DOHH2 (cell line): ENCODE measurements around the gene BRINP3.

Experiments
- H3F3A ChIP-seq: fragments of 200-600 bp; sonication (generic), shearing (Covaris generic); 2 replicates; pipeline ENCODE4 v1.6.0; 2016; ENCODE audit warnings: antibody characterized with exemption, mild to moderate bottlenecking; ENCODE audit not compliant: control insufficient read depth, insufficient read depth
- H3K27ac ChIP-seq: fragments of 200-600 bp; sonication (generic); 2 replicates; pipeline ENCODE4 v1.5.1; 2014; ENCODE audit warnings: low read depth, mild to moderate bottlenecking, low read length, moderate library complexity
- H3K27me3 ChIP-seq: fragments of 200-600 bp; sonication (generic); 2 replicates; pipeline ENCODE4 v1.6.1; 2014; ENCODE audit warnings: mild to moderate bottlenecking, low read length, mixed read lengths; ENCODE audit not compliant: control insufficient read depth
- H3K36me3 ChIP-seq: fragments of 200-600 bp; sonication (generic); 2 replicates; pipeline ENCODE4 v1.6.1; 2014; ENCODE audit warnings: mild to moderate bottlenecking, low read length, moderate library complexity, mixed read lengths; ENCODE audit not compliant: control insufficient read depth
- H3K4me1 ChIP-seq: fragments of 200-600 bp; sonication (generic); 2 replicates; pipeline ENCODE4 v1.6.1; 2014; ENCODE audit warnings: mild to moderate bottlenecking, low read length, mixed read lengths; ENCODE audit not compliant: control insufficient read depth
- H3K4me2 ChIP-seq: fragments of 200-600 bp; sonication (generic); 2 replicates; pipeline ENCODE4 v1.6.0; 2014; ENCODE audit warnings: mild to moderate bottlenecking, low read length, moderate library complexity
- H3K4me3 ChIP-seq: fragments of 200-600 bp; sonication (generic); 2 replicates; pipeline ENCODE4 v1.5.1; 2014; ENCODE audit warnings: mild to moderate bottlenecking, low read length, mixed read lengths
- H3K79me2 ChIP-seq: fragments of 200-600 bp; sonication (generic); 2 replicates; pipeline ENCODE4 v1.6.1; 2014; ENCODE audit warnings: mild to moderate bottlenecking, low read length, mixed read lengths; ENCODE audit not compliant: control insufficient read depth
- H3K9me2 ChIP-seq: fragments of 200-600 bp; sonication (generic); replicated peaks from 2 replicates; pipeline ENCODE4 v1.6.1; 2014; ENCODE audit warnings: mild to moderate bottlenecking, low read length, mixed read lengths; ENCODE audit not compliant: control insufficient read depth
- H3K9me3 ChIP-seq: fragments of 200-600 bp; sonication (generic); 2 replicates; pipeline ENCODE4 v1.6.1; 2014; ENCODE audit warnings: antibody characterized with exemption, low read length, mixed read lengths; ENCODE audit not compliant: control insufficient read depth, insufficient read depth
- H4K20me1 ChIP-seq: fragments of 200-600 bp; sonication (generic); 2 replicates; pipeline ENCODE4 v1.6.0; 2014; ENCODE audit warnings: low read depth, mild to moderate bottlenecking, antibody characterized with exemption, low read length, moderate library complexity; ENCODE audit not compliant: control insufficient read depth, insufficient read depth
- EZH2phosphoT487 ChIP-seq: fragments of 200-600 bp; sonication (generic); IDR thresholded peaks from 2 replicates; pipeline ENCODE4 v1.6.1; 2017; ENCODE audit warnings: borderline replicate concordance, mild to moderate bottlenecking, antibody characterized with exemption, low read length, moderate library complexity, mixed read lengths
- TF ChIP-seq, protein P1 (sequence below): fragments of 200-600 bp; sonication (generic); IDR thresholded peaks from one replicate; pipeline ENCODE4 v1.5.1; 2014; ENCODE audit warnings: antibody characterized with exemption, mild to moderate bottlenecking, low read depth, low read length; ENCODE audit not compliant: poor library complexity, severe bottlenecking

The BRINP3 gene

DNA sequence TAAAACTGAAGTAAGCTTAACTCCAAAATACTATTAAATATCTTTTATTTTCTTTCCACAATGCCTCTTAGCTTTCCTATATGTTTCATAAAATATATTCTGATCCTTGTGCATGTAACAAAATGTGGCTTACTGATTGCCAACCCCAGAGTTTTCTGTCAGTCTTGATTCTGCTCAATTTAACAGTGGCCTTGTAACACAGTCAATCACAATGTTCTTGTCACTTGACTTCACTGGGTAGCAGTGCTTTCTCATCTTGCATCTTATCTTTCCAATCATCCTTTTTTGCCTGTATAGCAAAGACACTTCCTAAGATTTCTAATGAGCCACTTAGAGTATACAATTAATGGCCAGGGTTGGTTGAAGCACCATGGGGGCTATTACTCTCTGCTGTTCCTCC is 19.9 kb upstream of the BRINP3 start:
- Histone ChIP-seq H3K9me3 (no peaks in the 10 kb centered on the region), H3K27ac (no peak overlapping the region), H3K36me3 (no peaks in the 10 kb centered on the region), H3K27me3 (no peaks in the 10 kb centered on the region), H3K9me2 (no peaks in the 10 kb centered on the region), H3K4me1 (no peaks in the 10 kb centered on the region), H3F3A (no peaks in the 10 kb centered on the region), H4K20me1 (no peaks in the 10 kb centered on the region), H3K79me2 (no peaks in the 10 kb centered on the region), H3K4me2 (no peak overlapping the region), H3K4me3 (no peak overlapping the region)
- TF ChIP-seq, protein P1, sequence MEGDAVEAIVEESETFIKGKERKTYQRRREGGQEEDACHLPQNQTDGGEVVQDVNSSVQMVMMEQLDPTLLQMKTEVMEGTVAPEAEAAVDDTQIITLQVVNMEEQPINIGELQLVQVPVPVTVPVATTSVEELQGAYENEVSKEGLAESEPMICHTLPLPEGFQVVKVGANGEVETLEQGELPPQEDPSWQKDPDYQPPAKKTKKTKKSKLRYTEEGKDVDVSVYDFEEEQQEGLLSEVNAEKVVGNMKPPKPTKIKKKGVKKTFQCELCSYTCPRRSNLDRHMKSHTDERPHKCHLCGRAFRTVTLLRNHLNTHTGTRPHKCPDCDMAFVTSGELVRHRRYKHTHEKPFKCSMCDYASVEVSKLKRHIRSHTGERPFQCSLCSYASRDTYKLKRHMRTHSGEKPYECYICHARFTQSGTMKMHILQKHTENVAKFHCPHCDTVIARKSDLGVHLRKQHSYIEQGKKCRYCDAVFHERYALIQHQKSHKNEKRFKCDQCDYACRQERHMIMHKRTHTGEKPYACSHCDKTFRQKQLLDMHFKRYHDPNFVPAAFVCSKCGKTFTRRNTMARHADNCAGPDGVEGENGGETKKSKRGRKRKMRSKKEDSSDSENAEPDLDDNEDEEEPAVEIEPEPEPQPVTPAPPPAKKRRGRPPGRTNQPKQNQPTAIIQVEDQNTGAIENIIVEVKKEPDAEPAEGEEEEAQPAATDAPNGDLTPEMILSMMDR = no peak
- no peak for TF ChIP-seq EZH2phosphoT487

- H3K9me2 ChIP-seq = no peaks in the 10 kb centered on the region
- H3F3A ChIP-seq = no peaks in the 10 kb centered on the region
- no peak overlapping the region for H3K4me3 ChIP-seq
- no peaks in the 10 kb centered on the region for H3K9me3 ChIP-seq
- H3K4me2 ChIP-seq = no peak overlapping the region
- no peak overlapping the region for H3K27ac ChIP-seq
- no peaks in the 10 kb centered on the region for H3K36me3 ChIP-seq
- no peaks in the 10 kb centered on the region for H3K27me3 ChIP-seq
- H3K4me1 ChIP-seq = no peaks in the 10 kb centered on the region
- no peak for TF ChIP-seq EZH2phosphoT487
- H3K79me2 ChIP-seq = no peaks in the 10 kb centered on the region
- H4K20me1 ChIP-seq = no peaks in the 10 kb centered on the region
Observed at GRCh38 chr1:190494451-190494850, 16.8 kb upstream of the BRINP3 start.

DNA sequence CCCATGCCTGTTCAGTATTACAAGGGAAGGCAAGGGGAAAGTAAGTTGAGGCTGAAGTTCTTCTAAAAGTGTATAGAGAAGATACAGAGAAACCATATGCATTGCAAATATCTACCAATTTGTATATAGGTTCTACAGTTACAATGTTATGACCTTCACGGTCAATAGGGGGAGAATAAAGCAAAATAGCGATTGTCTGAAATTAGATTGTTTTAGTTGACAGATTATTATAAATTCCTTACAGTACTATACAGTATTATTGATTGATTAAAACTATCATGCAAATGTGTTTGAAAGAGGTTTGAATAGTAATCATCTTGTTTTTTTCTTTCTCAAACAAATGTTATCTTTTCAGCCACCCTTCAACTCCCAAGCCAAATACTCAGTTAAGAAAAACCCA is 13.7 kb upstream of the BRINP3 start:
- no peaks in the 10 kb centered on the region for H3F3A ChIP-seq
- H3K4me2 ChIP-seq = no peak overlapping the region
- no peaks in the 10 kb centered on the region for H3K27me3 ChIP-seq
- no peak overlapping the region for H3K4me3 ChIP-seq
- TF ChIP-seq, protein P1 = no peak
- TF ChIP-seq EZH2phosphoT487 = no peak
- no peaks in the 10 kb centered on the region for H3K36me3 ChIP-seq
- H3K79me2 ChIP-seq = no peaks in the 10 kb centered on the region
- H4K20me1 ChIP-seq = no peaks in the 10 kb centered on the region
- H3K27ac ChIP-seq = no peak overlapping the region
- no peaks in the 10 kb centered on the region for H3K9me2 ChIP-seq
- H3K9me3 ChIP-seq = no peaks in the 10 kb centered on the region
- H3K4me1 ChIP-seq = no peaks in the 10 kb centered on the region

GRCh38 chr1:190484045-190484444 is 6.4 kb upstream of the BRINP3 start:
- H3K9me3 ChIP-seq = no peaks in the 10 kb centered on the region
- H3K4me2 ChIP-seq = no peak overlapping the region
- H3K9me2 ChIP-seq = no peaks in the 10 kb centered on the region
- H3K36me3 ChIP-seq = no peaks in the 10 kb centered on the region
- H3F3A ChIP-seq = no peaks in the 10 kb centered on the region
- H3K4me1 ChIP-seq = peaks cover 10% of the 10 kb centered on the region; the same call in 1 of the 2 replicates
- H3K27ac ChIP-seq = no peak overlapping the region
- H3K4me3 ChIP-seq = no peak overlapping the region
- no peaks in the 10 kb centered on the region for H4K20me1 ChIP-seq
- no peaks in the 10 kb centered on the region for H3K27me3 ChIP-seq
- no peaks in the 10 kb centered on the region for H3K79me2 ChIP-seq
- TF ChIP-seq, protein P1 = no peak
- no peak for TF ChIP-seq EZH2phosphoT487
